ENCODE data around the gene SLC19A2. TPM values are rescaled to one million over a fixed set of nuclear protein-coding genes. Genes with fewer than 3 reads are reported as not detected.
A peak's percentile ranks its signal among the peaks of the same experiment; 100 is the strongest.
"Not testable (repeated sequence)": the region's sequence is repeated elsewhere in the genome, so short reads cannot be mapped to it uniquely, and the experiment has no call there.

SLC19A2 gene
- total RNA-seq, 1 donor from 2014 or later: 15.6 TPM

GRCh38 chr1:169511316-169512005, 25.7 kb upstream of the SLC19A2 start:
- intact Hi-C loops (cut with DNase I): no loop called here
- no peak for DNase-seq
- ATAC-seq (ENCODE audit: poor library complexity): peak; percentile 83

- intact Hi-C loops (cut with DNase I): no loop called here
- ATAC-seq (ENCODE audit: poor library complexity): no peak
Observed at GRCh38 chr1:169510060-169510459, 24.3 kb upstream of the SLC19A2 start.

GRCh38 chr1:169509354-169509753, 23.6 kb upstream of the SLC19A2 start:
- ATAC-seq (ENCODE audit: poor library complexity): peak; percentile 67

More at GRCh38 chr1:169510060-169510459, 24.3 kb upstream of the SLC19A2 start:
- DNase-seq: no peak

GRCh38 chr1:169508432-169509338, 22.9 kb upstream of the SLC19A2 start:
- DNase-seq: no peak
- ATAC-seq (ENCODE audit: poor library complexity): no peak
- intact Hi-C loops (cut with DNase I): no loop called here

More at GRCh38 chr1:169509354-169509753, 23.6 kb upstream of the SLC19A2 start:
- intact Hi-C loops (cut with DNase I): no loop called here
- no peak for DNase-seq

- DNase-seq: no peak
- no peak for ATAC-seq (ENCODE audit: poor library complexity)
- intact Hi-C loops (cut with DNase I): no loop called here
Observed at GRCh38 chr1:169507413-169507812, 21.7 kb upstream of the SLC19A2 start.

- intact Hi-C loops (cut with DNase I); DNase-seq; ATAC-seq (ENCODE audit: poor library complexity): not testable (repeated sequence)
Observed at GRCh38 chr1:169503601-169504000, 17.9 kb upstream of the SLC19A2 start.

- intact Hi-C loops (cut with DNase I): no loop called here
- DNase-seq: no peak
Observed at GRCh38 chr1:169499807-169500206, 14.1 kb upstream of the SLC19A2 start.

GRCh38 chr1:169497317-169497716, 11.6 kb upstream of the SLC19A2 start:
- ATAC-seq (ENCODE audit: poor library complexity): no peak
- no peak for DNase-seq
- intact Hi-C loops (cut with DNase I): no loop called here

More at GRCh38 chr1:169499807-169500206, 14.1 kb upstream of the SLC19A2 start:
- ATAC-seq (ENCODE audit: poor library complexity): no peak

GRCh38 chr1:169495916-169496315, 10.2 kb upstream of the SLC19A2 start:
- DNase-seq (no peak), ATAC-seq (ENCODE audit: poor library complexity) (no peak)
- intact Hi-C loops (cut with DNase I): no loop called here

GRCh38 chr1:169495046-169495775, 9.5 kb upstream of the SLC19A2 start:
- intact Hi-C loops (cut with DNase I): no loop called here
- no peak for DNase-seq
- ATAC-seq (ENCODE audit: poor library complexity): no peak

- intact Hi-C loops (cut with DNase I): no loop called here
- ATAC-seq (ENCODE audit: poor library complexity): no peak
- DNase-seq: no peak
Observed at GRCh38 chr1:169494343-169494742, 8.6 kb upstream of the SLC19A2 start.

GRCh38 chr1:169493251-169493650, 7.5 kb upstream of the SLC19A2 start:
- DNase-seq (no peak), ATAC-seq (ENCODE audit: poor library complexity) (no peak)
- intact Hi-C loops (cut with DNase I): no loop called here

- intact Hi-C loops (cut with DNase I): no loop called here
- DNase-seq (no peak), ATAC-seq (ENCODE audit: poor library complexity) (no peak)
Observed at GRCh38 chr1:169491845-169492281, 6.1 kb upstream of the SLC19A2 start.

GRCh38 chr1:169488157-169488556, 2.4 kb upstream of the SLC19A2 start:
- intact Hi-C loops (cut with DNase I): no loop called here
- no peak for ATAC-seq (ENCODE audit: poor library complexity)

GRCh38 chr1:169487561-169487960, 1.8 kb upstream of the SLC19A2 start:
- DNase-seq (no peak), ATAC-seq (ENCODE audit: poor library complexity) (no peak)
- intact Hi-C loops (cut with DNase I): no loop called here

More at GRCh38 chr1:169488157-169488556, 2.4 kb upstream of the SLC19A2 start:
- no peak for DNase-seq

GRCh38 chr1:169487133-169487532, 1.4 kb upstream of the SLC19A2 start:
- ATAC-seq (ENCODE audit: poor library complexity) (no peak), DNase-seq (no peak)
- intact Hi-C loops (cut with DNase I): no loop called here

GRCh38 chr1:169486281-169487051, 722 bp upstream of the SLC19A2 start:
- DNase-seq (no peak), ATAC-seq (ENCODE audit: poor library complexity) (no peak)
- intact Hi-C loops (cut with DNase I): no loop called here

GRCh38 chr1:169484683-169485430, 887 bp downstream of the SLC19A2 start:
- peak; percentile 49 for ATAC-seq (ENCODE audit: poor library complexity)
- DNase-seq: peak; percentile 61
- intact Hi-C loops (cut with DNase I): no loop called here

Measured in Right ventricle myocardium superior (tissue), 1 donor.